CD14-positive monocyte (primary cell): ENCODE results near the gene CAST. TPM values are rescaled to one million over a fixed set of nuclear protein-coding genes. Genes with fewer than 3 reads are reported as not detected.

Source experiments
- DNase-seq, 3 donors: peaks; one replicate each; pipeline ENCODE4 v3.0.0-alpha.2; 2011 to 2022
- H2AFZ ChIP-seq: 2 replicates; pipeline ENCODE4 v1.6.0; 2012; ENCODE audit warnings: mild to moderate bottlenecking, low read depth, low read length, inconsistent platforms; ENCODE audit not compliant: insufficient read depth, poor library complexity, severe bottlenecking
- H3K27ac ChIP-seq, 2 donors: 1 replicate in 1 of 2; 2 replicates in 1 of 2; pipeline ENCODE4 v1.5.1; 2012 to 2013; ENCODE audit warnings: low read length in 2 of 2, control low read depth in 1 of 2, inconsistent platforms in 1 of 2, low read depth in 1 of 2, mild to moderate bottlenecking in 1 of 2
- H3K27me3 ChIP-seq, 2 donors: one replicate each; pipeline versions ENCODE4 v1.6.0 to v1.6.1; 2011 to 2013; ENCODE audit warnings: low read length in 2 of 2; ENCODE audit not compliant: control insufficient read depth in 2 of 2, insufficient read depth in 2 of 2
- H3K36me3 ChIP-seq, 2 donors: replicated peaks in 1 of 2; 1 replicate in 1 of 2; 2 replicates in 1 of 2; pipeline versions ENCODE4 v1.5.1 to v1.6.1; 2012 to 2013; ENCODE audit warnings: low read length in 2 of 2, control low read depth in 1 of 2, inconsistent platforms in 1 of 2, mild to moderate bottlenecking in 1 of 2; ENCODE audit not compliant: insufficient read depth in 2 of 2, control insufficient read depth in 1 of 2
- H3K4me1 ChIP-seq, 2 donors: 1 replicate in 1 of 2; 2 replicates in 1 of 2; pipeline versions ENCODE4 v1.5.1 to v1.6.1; 2012 to 2013; ENCODE audit warnings: low read length in 2 of 2, control low read depth in 1 of 2, inconsistent platforms in 1 of 2, mild to moderate bottlenecking in 1 of 2, moderate library complexity in 1 of 2; ENCODE audit not compliant: insufficient read depth in 2 of 2, control insufficient read depth in 1 of 2
- H3K4me2 ChIP-seq: replicated peaks from 2 replicates; pipeline ENCODE3; 2012; ENCODE audit warnings: low read length, moderate library complexity, mild to moderate bottlenecking; ENCODE audit not compliant: poor library complexity, severe bottlenecking; ENCODE audit errors: extremely low read depth
- H3K4me3 ChIP-seq, 3 experiments: fragments of 200-600 bp in 1 of 3; sonication (generic) in 1 of 3; replicated peaks in 1 of 3; 1 replicate in 2 of 3; 2 replicates in 1 of 3; pipeline ENCODE4 v1.5.1; 2011 to 2013; ENCODE audit warnings: low read length in 3 of 3, mild to moderate bottlenecking in 3 of 3, control low read depth in 2 of 3, low read depth in 2 of 3, inconsistent platforms in 1 of 3, moderate library complexity in 1 of 3
- H3K79me2 ChIP-seq: 2 replicates; pipeline ENCODE4 v1.6.0; 2012; ENCODE audit warnings: mild to moderate bottlenecking, control low read depth, inconsistent platforms, low read length, moderate library complexity; ENCODE audit not compliant: insufficient read depth
- H3K9ac ChIP-seq: 2 replicates; pipeline ENCODE4 v1.6.0; 2017; ENCODE audit warnings: low read length, mild to moderate bottlenecking; ENCODE audit not compliant: insufficient read depth, poor library complexity, severe bottlenecking
- H3K9me3 ChIP-seq, 2 donors: replicated peaks in 1 of 2; 1 replicate in 1 of 2; 2 replicates in 1 of 2; pipeline versions ENCODE4 v1.5.1 to v1.6.1; 2012 to 2013; ENCODE audit warnings: low read length in 2 of 2, control low read depth in 1 of 2; ENCODE audit not compliant: control insufficient read depth in 1 of 2, insufficient read depth in 1 of 2
- H4K20me1 ChIP-seq: 2 replicates; pipeline ENCODE4 v1.6.0; 2012; ENCODE audit warnings: mild to moderate bottlenecking, low read length, control low read depth, moderate library complexity; ENCODE audit not compliant: insufficient read depth
- H3K27ac Mint-ChIP-seq, 7 donors: one replicate each; pipeline ENCODE4 v1.8.0; 2020; ENCODE audit warnings: mild to moderate bottlenecking in 7 of 7, mixed read lengths in 7 of 7, moderate library complexity in 6 of 7, inconsistent platforms in 2 of 7
- H3K27me3 Mint-ChIP-seq, 3 donors: one replicate each; pipeline ENCODE4 v1.8.0; 2021 to 2022; ENCODE audit warnings: low read depth in 3 of 3, mild to moderate bottlenecking in 3 of 3, mixed read lengths in 3 of 3, moderate library complexity in 3 of 3, inconsistent platforms in 1 of 3
- H3K36me3 Mint-ChIP-seq, 2 donors: one replicate each; pipeline ENCODE4 v1.8.0; 2020; ENCODE audit warnings: mixed read lengths in 2 of 2, inconsistent platforms in 1 of 2, mild to moderate bottlenecking in 1 of 2
- H3K4me1 Mint-ChIP-seq: one replicate; pipeline ENCODE4 v1.8.0; 2020; ENCODE audit warnings: mild to moderate bottlenecking, mixed read lengths
- H3K4me3 Mint-ChIP-seq, 2 donors: one replicate each; pipeline ENCODE4 v1.8.0; 2020; ENCODE audit warnings: mild to moderate bottlenecking in 2 of 2, mixed read lengths in 2 of 2, moderate library complexity in 1 of 2
- H3K9me3 Mint-ChIP-seq, 7 donors: one replicate each; pipeline ENCODE4 v1.8.0; 2020 to 2022; ENCODE audit warnings: mixed read lengths in 7 of 7, mild to moderate bottlenecking in 6 of 7, moderate library complexity in 6 of 7, inconsistent platforms in 2 of 7
- WGBS: methylation state at CpG from one replicate; pipeline ENCODE4 v1.1.5; 2013; ENCODE audit warnings: missing lambda C conversion rate; ENCODE audit not compliant: insufficient coverage; 5-methylcytosine and 5-hydroxymethylcytosine counted together
- intact Hi-C, 2 donors: fragments of 100-400 bp; cut with micrococcal nuclease; formaldehyde crosslinking; loops; one replicate each; pipeline versions ENCODE4 v1.15.0 to v1.15.1; 2023
- polyA plus RNA-seq, 3 donors: library from polyadenylated mRNA; depleted of rRNA in 1 of 3; unstranded in 2 of 3; stranded (reverse) in 1 of 3; fragments of 300-500 nt in 2 of 3; fragments of >200 nt in 1 of 3; fragmentation: Illumina TruSeq in 2 of 3; gene quantifications; 1 replicate in 2 of 3; 2 replicates in 1 of 3; pipeline ENCODE4 v1.2.3, GENCODE V29; 2012 to 2021
- TF ChIP-seq, protein P1 (sequence below): fragments of 200-600 bp; IDR thresholded peaks from one replicate; pipeline ENCODE4 v1.8.0; 2022; ENCODE audit warnings: antibody characterized with exemption, mild to moderate bottlenecking

The CAST gene
- polyA plus RNA-seq, 3 donors, result 49.6 to 125 (median 76.8) TPM

GRCh38 chr5:96742538-96742937 is 80.4 kb downstream of the CAST start:
- Histone ChIP-seq H4K20me1 (peaks cover 69% of the 10 kb centered on the region), H3K27me3 (no peaks in the 10 kb centered on the region), H3K9me3 (no peaks in the 10 kb centered on the region), H3K36me3 (peaks cover 98 to 100% of the 10 kb centered on the region in 2 donors), H3K9ac (no peak overlapping the region), H3K27ac (peak overlapping the region in 1 of 2 donors; percentile 52), H3K79me2 (no peaks in the 10 kb centered on the region), H3K4me3 (no peak overlapping the region), H3K4me1 (peaks cover 16% of the 10 kb centered on the region in 2 donors), H3K4me2 (no peak overlapping the region), H2AFZ (no peak overlapping the region)
- H3K4me3 Mint-ChIP-seq, result no peak overlapping the region
- intact Hi-C loops, result no loop called here
- H3K36me3 Mint-ChIP-seq, result peaks cover 91 to 95% of the 10 kb centered on the region in 2 donors
- peaks cover 18% of the 10 kb centered on the region for H3K4me1 Mint-ChIP-seq
- no peaks in the 10 kb centered on the region for H3K27me3 Mint-ChIP-seq
- no peaks in the 10 kb centered on the region for H3K9me3 Mint-ChIP-seq
- H3K27ac Mint-ChIP-seq, result peak overlapping the region in 6 of 7 donors; percentile 17 to 92 (median 80)
- DNase-seq, result peak in 1 of 3 donors; percentile 42
- WGBS, result 71% methylated on average over 8 of the region's 9 CpGs
- TF ChIP-seq, protein P1, sequence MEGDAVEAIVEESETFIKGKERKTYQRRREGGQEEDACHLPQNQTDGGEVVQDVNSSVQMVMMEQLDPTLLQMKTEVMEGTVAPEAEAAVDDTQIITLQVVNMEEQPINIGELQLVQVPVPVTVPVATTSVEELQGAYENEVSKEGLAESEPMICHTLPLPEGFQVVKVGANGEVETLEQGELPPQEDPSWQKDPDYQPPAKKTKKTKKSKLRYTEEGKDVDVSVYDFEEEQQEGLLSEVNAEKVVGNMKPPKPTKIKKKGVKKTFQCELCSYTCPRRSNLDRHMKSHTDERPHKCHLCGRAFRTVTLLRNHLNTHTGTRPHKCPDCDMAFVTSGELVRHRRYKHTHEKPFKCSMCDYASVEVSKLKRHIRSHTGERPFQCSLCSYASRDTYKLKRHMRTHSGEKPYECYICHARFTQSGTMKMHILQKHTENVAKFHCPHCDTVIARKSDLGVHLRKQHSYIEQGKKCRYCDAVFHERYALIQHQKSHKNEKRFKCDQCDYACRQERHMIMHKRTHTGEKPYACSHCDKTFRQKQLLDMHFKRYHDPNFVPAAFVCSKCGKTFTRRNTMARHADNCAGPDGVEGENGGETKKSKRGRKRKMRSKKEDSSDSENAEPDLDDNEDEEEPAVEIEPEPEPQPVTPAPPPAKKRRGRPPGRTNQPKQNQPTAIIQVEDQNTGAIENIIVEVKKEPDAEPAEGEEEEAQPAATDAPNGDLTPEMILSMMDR, result no peak

- Histone ChIP-seq H3K4me1 (peaks cover 16% of the 10 kb centered on the region in 2 donors), H3K27me3 (no peaks in the 10 kb centered on the region), H2AFZ (no peak overlapping the region), H4K20me1 (peaks cover 69% of the 10 kb centered on the region), H3K9ac (no peak overlapping the region), H3K79me2 (no peaks in the 10 kb centered on the region), H3K4me2 (no peak overlapping the region), H3K4me3 (no peak overlapping the region), H3K27ac (peak overlapping the region; percentile 0 to 52), H3K9me3 (no peaks in the 10 kb centered on the region), H3K36me3 (peaks cover 99 to 100% of the 10 kb centered on the region in 2 donors)
- Mint-ChIP-seq H3K4me1 (peaks cover 18% of the 10 kb centered on the region), H3K9me3 (no peaks in the 10 kb centered on the region), H3K36me3 (peaks cover 92 to 95% of the 10 kb centered on the region in 2 donors), H3K27me3 (no peaks in the 10 kb centered on the region), H3K4me3 (no peak overlapping the region), H3K27ac (peak overlapping the region; percentile 79 to 92 (median 85))
- 100% methylated on average over 2 of the region's 11 CpGs for WGBS
- peak; percentile 37 to 80 (median 48) for DNase-seq
- intact Hi-C loops, result no loop called here
- TF ChIP-seq, protein P1, result no peak
These were observed 81.0 kb downstream of the CAST start for GRCh38 chr5:96743065-96743768.
